ENCODE data around the gene GYPC.
"Not testable (repeated sequence)": the region's sequence is repeated elsewhere in the genome, so short reads cannot be mapped to it uniquely, and the experiment has no call there.

The GYPC gene

DNA sequence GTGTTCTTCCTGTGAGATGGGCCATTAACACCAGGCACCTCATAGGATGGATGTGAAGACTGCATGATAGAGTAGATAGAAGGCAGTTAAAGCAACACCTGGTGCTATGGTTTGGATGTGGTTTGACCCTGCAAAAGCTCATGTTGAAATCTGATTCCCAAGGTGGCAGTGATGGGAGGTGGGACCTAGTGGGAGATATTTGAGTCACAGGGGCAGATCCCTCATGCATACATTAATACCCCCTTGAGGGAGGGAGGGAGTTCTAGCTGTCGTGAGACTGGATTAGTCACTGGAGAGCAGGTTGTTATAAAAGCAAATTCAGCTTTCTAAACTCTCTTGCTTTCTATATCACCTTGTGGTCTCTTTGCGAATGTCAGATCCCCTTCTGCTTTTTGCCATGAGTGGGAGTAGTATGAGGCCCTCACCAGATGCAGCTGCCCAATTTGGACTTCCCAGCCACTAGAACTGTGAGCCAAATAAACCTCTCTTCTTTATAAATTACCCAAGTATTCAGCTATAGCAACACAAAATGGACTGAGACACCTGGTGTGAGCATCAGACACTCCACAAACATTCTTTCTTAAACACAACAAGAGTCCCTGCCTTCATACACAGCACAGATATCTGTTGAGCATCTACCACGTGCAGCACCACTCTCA lies 37.1 kb downstream of the GYPC start:
- not testable (repeated sequence) for DNase-seq (ENCODE audit: low read depth, low spot score)

GRCh38 chr2:126696644-126697520 lies 40.9 kb downstream of the GYPC start:
- DNase-seq (ENCODE audit: low read depth, low spot score) = no peak
- H3K27ac ChIP-seq = no peak overlapping the region

More for the DNA sequence above, 37.1 kb downstream of the GYPC start:
- not testable (repeated sequence) for H3K27ac ChIP-seq

DNA sequence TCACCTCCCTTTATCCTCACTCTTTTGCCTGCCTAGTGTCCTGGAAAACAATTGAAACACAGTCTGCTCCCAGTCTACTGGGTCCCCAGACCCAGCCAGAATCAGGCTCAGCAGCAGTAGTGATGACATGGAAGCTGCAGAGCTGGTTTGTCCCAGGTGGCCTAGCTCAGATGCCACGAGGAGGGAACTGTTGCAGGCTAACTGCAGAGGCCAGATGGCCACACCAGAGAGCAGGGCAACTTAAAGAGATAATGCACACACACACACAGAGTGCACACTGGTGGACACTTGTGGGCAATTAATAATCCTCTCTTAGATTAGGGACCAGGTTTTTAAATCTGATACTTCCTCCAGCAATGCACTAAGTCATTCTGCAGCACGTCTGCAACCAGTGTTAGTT lies 42.4 kb downstream of the GYPC start:
- no peak overlapping the region for H3K27ac ChIP-seq
- no peak for DNase-seq (ENCODE audit: low read depth, low spot score)

GRCh38 chr2:126699018-126699417 lies 43.1 kb downstream of the GYPC start:
- DNase-seq (ENCODE audit: low read depth, low spot score) = no peak
- no peak overlapping the region for H3K27ac ChIP-seq

GRCh38 chr2:126699716-126700581 lies 44.0 kb downstream of the GYPC start:
- H3K27ac ChIP-seq = no peak overlapping the region
- DNase-seq (ENCODE audit: low read depth, low spot score) = no peak

DNA sequence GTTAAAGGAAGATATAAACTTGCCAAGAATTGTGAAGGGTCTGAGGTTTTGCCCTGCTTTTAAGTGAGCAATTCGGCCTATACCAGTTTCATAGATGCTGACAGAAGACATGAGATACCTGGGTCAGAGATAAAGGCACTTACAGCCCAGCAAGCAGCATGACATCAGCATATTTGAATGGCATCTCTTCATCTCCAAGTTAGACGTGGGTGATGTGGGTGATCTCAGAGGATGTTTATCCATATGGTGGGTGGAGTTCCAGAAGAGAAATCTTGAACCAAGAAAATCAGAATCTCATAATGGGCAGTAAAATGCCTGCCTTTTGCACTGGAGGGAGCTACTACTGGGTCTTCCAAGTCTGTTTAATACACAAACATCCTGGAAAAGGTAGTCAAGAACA lies 44.7 kb downstream of the GYPC start:
- no peak for DNase-seq (ENCODE audit: low read depth, low spot score)
- no peak overlapping the region for H3K27ac ChIP-seq

GRCh38 chr2:126703311-126703710 lies 47.4 kb downstream of the GYPC start:
- no peak for DNase-seq (ENCODE audit: low read depth, low spot score)
- no peak overlapping the region for H3K27ac ChIP-seq

DNA sequence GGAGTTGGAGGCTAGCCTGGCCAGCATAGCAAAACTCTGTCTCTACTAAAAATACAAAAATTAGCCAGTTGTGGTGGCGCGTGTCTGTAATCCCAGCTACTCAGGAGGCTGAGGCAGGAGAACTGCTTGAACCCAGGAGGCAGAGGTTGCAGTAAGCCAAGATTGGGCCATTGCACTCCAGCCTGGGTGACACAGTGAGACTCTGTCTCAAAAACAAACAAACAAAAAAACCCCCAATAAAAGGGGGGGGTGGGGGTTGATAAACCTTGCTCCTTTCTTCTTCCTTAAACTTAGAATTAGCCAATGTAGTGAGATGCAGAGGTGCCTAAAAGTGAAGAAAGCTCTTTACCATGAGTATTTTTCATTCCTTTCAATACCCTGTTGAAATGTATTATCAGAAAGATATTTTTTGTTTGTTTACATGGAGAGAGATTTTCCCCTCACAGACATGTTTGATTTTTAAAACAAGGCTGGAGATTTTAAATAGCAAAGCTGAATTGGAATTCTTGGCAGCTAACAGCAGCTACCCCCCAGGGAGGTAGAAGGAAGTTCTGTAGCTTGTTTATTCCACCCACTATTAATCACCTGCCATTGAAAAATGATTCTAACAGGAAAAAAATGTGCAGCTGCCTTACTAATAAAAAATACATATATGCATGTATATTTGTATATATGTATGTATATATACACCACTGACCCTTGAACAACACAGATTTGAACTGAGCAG lies 48.6 kb downstream of the GYPC start:
- no peak overlapping the region for H3K27ac ChIP-seq
- no peak for DNase-seq (ENCODE audit: low read depth, low spot score)

DNA sequence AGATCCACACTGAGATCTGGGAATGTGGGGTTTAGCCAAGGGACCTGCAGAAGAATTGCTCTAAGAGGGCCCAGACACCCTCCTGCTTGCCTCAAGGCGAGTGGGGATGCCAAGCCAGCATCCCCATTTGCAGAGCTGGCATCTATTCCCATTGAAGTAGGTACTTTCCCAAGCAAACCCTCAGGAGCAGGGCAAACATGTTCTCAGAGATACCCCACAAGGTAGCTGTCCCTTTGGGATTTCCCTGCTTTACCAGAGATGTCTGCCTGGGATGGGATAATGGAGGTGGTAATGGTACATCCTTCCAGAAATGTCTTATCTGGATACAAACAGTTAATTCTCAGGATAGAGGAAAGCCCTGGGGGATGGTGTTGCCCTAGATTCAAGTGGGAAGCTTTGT lies 51.2 kb downstream of the GYPC start:
- no peak for DNase-seq (ENCODE audit: low read depth, low spot score)
- no peak overlapping the region for H3K27ac ChIP-seq

DNA sequence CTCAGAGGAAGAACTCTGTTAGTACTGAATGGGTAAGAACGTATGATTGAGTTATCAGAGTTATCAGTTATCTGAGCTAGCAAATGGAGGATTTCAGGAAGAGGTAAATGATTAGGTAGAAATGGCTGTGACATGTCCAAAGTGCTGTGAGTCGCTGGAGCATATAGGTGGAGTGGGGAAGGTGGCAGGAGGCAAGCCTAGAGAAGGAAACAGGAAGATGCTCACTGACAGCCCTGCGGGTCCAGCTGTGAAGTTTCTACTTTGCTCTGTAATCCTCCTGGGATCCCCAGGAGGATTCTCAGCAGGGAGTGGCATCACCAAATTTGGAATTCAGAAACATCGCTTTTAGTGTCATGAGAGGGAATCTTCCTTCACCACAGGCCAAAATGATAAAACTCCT lies 52.0 kb downstream of the GYPC start:
- no peak overlapping the region for H3K27ac ChIP-seq
- no peak for DNase-seq (ENCODE audit: low read depth, low spot score)

DNA sequence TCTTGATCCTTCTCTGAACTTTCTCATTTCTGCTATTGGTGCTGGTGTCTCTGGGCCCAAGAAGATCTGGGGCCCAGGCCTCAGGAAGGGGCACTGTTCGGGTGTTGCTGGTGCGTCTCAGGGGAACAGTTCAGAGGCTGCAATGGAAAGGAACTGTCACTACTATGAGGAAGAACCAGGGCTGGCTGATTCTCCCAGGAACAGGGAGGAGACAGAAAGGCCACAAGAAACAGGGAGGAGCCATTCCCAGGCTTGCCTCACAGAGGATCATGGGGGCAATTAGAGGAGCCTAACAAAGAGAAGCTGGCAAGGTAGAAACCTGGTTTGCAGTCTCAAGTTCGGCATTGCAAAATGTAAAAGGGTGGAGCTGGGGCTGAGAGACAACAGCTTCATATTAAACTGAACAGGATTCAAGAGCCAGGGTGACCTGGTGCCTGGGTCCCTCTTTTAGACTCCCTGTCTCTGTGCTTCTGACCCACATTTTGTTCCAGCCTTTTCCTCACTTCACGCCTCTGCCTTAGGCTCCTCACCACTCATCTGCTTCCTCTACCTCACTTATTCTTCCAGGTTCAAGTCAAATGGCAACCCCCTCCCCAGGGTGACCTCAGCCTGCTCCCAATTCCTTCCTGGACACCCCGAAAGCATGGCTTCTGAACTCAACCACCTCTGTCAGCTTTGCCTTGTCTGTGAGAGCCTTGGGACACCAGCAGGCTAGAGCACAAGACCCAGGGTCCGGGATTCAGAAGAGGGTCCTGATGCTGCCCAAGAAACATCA lies 58.4 kb downstream of the GYPC start:
- no peak overlapping the region for H3K27ac ChIP-seq
- DNase-seq (ENCODE audit: low read depth, low spot score) = no peak

DNA sequence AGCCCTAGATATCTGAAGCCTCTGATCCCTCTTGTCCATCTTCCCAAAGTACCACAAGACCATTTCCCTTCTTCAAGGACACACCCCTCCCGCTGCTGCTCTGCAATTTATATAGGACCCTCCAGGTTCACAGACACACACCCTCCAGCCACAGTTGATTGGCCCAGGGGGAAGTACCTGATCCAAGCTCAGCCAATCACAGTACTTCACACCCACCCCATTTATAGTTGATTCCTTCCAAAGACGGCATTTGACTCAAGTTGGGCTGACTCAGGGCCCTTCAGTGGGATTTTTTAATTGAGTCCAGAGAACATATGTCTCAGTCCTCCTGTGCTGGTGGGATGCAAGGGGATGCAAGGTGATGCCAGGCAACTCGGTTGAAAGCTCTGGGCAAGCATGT lies 59.2 kb downstream of the GYPC start:
- H3K27ac ChIP-seq = no peak overlapping the region
- DNase-seq (ENCODE audit: low read depth, low spot score) = no peak

DNA sequence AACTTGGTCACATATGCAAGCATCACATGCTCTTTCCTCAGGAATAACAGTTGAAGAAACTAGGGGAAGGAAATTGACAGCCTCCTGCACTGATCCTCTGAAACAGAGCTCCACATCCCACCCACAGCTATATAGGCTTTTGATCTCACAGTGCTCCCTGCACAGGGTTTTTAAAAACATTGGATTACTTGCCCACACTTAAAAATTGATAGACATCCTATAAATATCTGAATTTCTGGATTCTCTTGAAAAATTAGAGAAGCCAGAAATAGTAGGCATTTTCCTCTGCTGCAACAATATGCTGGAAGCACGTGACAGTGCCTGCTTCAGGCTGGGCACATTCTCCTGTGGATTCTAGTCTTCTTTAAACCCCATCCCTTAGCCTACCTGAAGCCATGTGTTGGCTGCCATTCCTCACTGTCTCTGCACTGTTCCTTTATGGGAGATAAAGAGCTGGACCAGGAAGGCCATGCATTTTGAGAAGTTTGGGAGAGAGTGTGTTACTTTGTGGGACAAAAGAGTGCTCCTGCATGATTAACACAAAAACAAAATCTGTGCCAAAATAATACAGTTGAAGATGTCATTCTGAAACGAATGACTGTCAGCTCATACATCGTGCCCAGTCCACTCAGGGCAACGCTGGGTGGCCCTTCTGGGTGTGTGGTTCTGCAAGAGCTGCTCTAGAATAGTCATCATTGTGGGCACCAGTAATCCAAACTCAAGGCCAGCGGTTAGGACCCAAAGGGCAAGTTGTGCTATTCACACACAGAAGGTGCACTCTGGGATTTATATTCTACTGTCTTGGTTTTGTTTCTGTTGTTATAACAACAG lies 59.8 kb downstream of the GYPC start:
- no peak for DNase-seq (ENCODE audit: low read depth, low spot score)
- H3K27ac ChIP-seq = no peak overlapping the region

- H3K27ac ChIP-seq; DNase-seq (ENCODE audit: low read depth, low spot score): not testable (repeated sequence)
Measured at GRCh38 chr2:126717277-126717676, 61.3 kb downstream of the GYPC start.

GRCh38 chr2:126717928-126718327 lies 62.0 kb downstream of the GYPC start:
- no peak overlapping the region for H3K27ac ChIP-seq
- no peak for DNase-seq (ENCODE audit: low read depth, low spot score)

DNA sequence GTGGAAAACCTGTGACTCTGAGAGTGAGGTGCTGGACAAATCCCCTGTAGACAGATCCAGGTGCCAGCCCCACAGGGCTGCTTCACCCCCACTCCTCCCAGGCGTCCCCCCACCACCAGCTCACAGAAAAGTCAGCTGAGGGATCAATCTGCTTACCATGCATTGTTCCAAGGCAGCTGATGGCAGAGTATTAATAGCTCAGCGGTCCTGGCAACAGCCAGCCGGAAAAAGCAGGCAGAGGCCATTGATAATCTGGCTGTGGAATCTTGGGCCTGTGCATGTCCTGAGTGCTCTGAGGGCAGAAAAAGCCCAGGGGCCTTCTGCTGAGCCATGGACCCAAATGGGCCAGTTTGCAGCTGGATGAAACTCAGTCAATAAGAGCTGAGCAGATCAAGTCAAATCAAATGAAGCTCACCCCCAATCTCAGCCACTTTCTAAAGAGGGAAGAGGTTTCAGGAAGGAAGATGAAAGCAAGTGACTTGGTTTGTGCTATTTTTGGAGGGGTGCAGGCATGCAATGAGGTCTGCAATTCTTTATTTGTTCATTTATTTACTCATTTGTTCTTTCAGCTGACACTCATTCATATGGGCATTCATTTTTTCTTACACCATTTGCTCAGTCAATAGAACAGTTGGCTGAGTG lies 63.4 kb downstream of the GYPC start:
- DNase-seq (ENCODE audit: low read depth, low spot score) = no peak
- no peak overlapping the region for H3K27ac ChIP-seq

- H3K27ac ChIP-seq = no peak overlapping the region
- no peak for DNase-seq (ENCODE audit: low read depth, low spot score)
Measured at GRCh38 chr2:126719833-126720351, 63.9 kb downstream of the GYPC start.

DNA sequence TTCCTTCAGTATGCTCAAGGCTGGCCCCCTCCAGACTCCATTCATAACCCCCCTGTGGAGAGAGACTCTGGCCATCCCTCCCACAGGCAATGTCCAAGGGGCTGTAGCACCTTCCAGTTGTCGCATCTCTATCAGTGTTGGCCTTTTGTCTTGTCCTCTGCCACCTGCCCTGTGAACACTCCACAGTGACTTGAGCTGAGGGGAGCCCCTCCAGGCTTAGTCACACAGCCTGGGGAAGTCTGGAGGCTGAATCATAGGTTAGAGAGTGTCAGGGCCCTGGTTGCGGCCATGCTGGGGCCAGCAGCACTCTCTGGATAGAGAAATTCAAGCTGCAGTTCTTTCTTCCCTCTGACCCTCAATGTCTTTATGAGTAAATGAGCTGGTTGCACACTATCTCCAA lies 64.7 kb downstream of the GYPC start:
- DNase-seq (ENCODE audit: low read depth, low spot score) = no peak
- no peak overlapping the region for H3K27ac ChIP-seq

All from epithelial cell of prostate (primary cell).